NCI-H524 (cell line): ENCODE measurements around the gene ZFP28.

Experiments
- DNase-seq, 2 experiments: peaks; one replicate each; lab custom pipeline; 2025; lab: John Stamatoyannopoulos, UW

The ZFP28 gene

GRCh38 chr19:56538761-56539263 is at the start of gene ZFP28:
ZFP28 (plus strand) TSS chr19:56538948; CDS start chr19:56539019, 71 bp downstream.
- peak; percentile 61 to 81 for DNase-seq

- DNase-seq, result no peak
These were observed 47.3 kb upstream of the ZFP28 start for GRCh38 chr19:56491399-56491798.

GRCh38 chr19:56504581-56504980 is 34.2 kb upstream of the ZFP28 start:
- no peak for DNase-seq

DNA sequence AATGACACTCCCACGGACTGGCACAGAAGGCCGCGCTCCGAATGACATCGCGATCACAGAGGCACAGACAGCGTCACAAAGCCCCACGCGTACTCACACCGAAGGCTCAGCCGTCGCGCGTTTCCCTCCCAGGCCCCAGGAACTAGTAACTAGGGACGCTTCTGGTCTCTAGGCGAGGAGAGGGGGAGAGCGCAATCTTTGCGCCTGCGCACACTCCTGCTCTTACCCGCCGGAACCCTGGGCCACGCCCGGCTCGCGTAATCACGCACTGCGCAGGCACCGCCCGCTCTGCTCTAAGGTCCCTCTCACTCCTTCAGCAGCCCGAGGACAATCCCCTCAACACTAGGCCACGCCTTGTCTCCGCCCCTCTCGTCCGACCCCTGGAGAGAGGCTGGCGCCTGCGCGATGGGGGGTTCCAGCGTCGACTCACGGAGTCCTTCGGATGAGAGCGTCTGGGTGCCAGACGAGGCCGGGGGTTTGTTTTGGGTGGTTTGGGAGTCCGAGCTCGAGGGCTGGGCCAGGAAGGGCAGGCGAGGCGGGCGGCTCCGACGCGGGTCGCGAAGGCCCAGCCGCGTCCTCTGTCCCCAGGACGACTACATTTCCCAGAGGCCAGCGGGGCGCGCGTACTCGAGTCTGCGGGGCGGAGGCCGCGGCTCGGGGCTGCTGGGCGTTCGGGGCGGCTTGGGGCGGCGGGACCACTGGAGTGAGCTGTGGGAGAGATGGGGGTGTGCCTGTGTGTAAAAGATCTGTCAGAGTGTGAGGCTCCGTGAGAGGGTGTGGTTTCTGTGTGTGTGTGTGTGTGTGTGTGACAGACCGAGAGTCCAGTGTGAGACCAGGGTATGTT is 31.1 kb upstream of the ZFP28 start, which contains the start of gene ZNF471:
Gene ZNF471, plus strand, starts transcription at position 410 of the 844 bp plus-strand sequence. CDS start 3,717 bp downstream, outside the sequence.
- DNase-seq, result peak; percentile 94 to 98

GRCh38 chr19:56508290-56508778 is 30.4 kb upstream of the ZFP28 start:
- DNase-seq, result no peak

- DNase-seq, result no peak
These were observed 13.4 kb upstream of the ZFP28 start for GRCh38 chr19:56525214-56525860.

DNA sequence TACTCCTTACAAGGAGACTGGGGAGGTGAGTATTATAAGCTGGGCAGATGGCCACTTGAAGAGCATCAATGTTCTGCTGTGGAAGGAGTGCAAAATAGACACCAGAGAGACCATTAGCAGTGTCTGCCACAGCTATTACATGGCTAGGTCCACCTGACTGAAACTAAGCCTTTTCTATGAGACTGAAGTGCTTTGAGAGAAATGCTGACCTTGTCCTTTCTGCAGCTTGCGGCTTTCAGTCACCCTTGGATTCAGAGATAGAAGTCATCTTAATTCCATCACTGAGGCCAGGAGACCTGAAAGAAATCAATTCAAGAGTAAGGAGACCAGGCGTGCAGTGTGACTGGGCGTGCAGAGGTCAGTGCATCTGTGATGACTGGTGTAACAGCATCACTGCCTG is 1.3 kb upstream of the ZFP28 start:
- no peak for DNase-seq

DNA sequence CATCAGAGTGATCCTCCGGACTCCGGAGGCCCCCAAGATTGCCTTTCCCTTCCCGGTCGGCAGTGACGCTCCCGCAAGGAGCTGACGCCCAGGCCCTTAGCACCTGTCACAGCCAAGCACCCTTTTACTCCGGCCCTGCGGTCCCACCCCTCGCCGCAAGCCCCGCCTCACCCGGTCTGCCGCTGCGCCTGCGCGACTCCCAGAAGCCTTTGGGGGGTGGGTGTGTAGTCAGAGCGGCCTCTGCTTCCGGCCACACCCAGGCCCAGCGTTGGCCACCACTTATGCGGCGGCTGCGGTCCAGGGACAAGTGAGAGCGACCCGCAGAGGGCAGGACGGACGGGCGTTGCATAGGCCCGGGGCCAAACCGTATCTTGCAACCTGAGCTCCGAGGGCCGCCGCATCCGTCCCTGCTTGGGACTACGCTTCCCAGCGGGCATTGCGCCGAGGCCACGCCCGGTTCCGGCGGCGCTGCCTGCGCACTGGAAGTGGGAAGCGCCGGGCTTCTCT is 441 bp upstream of the ZFP28 start:
- DNase-seq, result peak; percentile 92 to 93

DNA sequence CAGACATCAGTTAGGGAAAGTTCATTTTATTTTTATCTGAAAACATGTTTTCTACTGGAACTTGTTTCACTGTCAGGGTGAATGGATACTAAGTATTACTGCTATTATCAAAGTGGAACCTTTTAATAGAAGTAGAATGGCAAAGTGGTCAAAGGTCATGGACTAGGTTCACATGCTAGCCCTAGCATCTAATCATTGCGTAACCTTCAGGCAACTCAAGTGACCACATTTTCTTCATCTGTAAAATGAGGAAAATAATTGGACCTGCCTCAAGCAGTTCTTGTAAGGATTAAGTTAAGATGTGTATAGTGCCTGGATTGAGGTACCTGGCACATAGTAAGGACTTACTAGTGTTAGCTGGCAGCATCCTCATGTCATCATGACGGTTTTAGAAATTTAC is 5.0 kb downstream of the ZFP28 start:
- DNase-seq, result no peak

GRCh38 chr19:56547535-56547934 is 8.8 kb downstream of the ZFP28 start:
- DNase-seq, result no peak

DNA sequence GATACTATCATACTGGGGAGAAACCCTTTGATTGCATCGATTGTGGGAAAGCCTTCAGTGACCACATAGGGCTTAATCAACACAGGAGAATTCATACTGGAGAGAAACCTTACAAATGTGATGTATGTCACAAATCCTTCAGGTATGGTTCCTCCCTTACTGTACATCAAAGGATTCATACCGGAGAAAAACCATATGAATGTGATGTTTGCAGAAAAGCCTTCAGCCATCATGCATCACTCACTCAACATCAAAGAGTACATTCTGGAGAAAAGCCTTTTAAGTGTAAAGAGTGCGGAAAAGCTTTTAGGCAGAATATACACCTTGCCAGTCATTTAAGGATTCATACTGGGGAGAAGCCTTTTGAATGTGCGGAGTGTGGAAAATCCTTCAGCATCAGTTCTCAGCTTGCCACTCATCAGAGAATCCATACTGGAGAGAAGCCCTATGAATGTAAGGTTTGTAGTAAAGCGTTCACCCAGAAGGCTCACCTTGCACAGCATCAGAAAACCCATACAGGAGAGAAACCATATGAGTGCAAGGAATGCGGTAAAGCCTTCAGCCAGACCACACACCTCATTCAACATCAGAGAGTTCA is 15.6 kb downstream of the ZFP28 start:
- DNase-seq, result no peak

DNA sequence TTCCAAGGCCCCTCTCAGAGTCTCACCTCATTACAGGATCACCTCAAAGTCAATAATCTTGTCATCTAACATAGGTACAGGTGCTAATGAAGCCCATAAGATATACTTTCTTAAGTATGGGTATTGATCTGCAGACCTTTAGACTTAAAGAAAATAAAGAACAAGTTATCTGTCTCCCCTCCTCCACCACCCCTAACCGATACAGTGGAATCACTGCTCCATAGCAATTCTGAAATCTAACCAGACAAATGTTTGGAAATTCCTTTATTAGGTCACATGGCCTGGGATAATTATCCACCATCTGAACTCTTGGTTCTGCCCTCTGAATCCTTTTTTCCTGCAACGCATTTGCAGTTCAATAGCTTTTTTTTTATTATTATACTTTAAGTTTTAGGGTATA is 24.0 kb downstream of the ZFP28 start:
- no peak for DNase-seq

GRCh38 chr19:56566904-56567273 is 28.1 kb downstream of the ZFP28 start:
- DNase-seq, result peak in 1 of 2 experiments; percentile 57

- DNase-seq, result peak; percentile 90 to 91
These were observed 28.7 kb downstream of the ZFP28 start, which contains the start of gene ZNF470 for GRCh38 chr19:56567274-56568120. ZNF470 (plus strand) TSS chr19:56567468; CDS start chr19:56570312, 2,844 bp downstream.

- no peak for DNase-seq
These were observed 33.8 kb downstream of the ZFP28 start for GRCh38 chr19:56572589-56572988.

DNA sequence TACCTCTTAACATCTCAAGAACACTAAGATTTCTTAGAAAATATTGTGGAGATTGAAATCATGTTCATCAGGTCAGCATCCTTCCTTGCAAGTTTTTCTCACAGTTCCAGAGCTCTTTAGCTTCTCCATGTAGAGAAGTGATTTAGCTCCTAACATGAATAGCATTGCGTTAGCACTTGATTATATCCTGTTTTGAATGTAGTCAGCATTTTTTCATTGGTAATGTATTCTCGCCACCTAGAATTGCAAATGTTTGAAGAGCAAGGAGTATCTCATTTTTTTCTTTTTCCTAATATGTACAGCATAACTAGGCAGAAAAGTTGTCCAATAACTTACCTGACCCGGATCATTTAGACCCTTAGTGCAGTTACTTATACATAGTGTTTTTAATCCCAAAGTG is 35.2 kb downstream of the ZFP28 start:
- DNase-seq, result no peak

DNA sequence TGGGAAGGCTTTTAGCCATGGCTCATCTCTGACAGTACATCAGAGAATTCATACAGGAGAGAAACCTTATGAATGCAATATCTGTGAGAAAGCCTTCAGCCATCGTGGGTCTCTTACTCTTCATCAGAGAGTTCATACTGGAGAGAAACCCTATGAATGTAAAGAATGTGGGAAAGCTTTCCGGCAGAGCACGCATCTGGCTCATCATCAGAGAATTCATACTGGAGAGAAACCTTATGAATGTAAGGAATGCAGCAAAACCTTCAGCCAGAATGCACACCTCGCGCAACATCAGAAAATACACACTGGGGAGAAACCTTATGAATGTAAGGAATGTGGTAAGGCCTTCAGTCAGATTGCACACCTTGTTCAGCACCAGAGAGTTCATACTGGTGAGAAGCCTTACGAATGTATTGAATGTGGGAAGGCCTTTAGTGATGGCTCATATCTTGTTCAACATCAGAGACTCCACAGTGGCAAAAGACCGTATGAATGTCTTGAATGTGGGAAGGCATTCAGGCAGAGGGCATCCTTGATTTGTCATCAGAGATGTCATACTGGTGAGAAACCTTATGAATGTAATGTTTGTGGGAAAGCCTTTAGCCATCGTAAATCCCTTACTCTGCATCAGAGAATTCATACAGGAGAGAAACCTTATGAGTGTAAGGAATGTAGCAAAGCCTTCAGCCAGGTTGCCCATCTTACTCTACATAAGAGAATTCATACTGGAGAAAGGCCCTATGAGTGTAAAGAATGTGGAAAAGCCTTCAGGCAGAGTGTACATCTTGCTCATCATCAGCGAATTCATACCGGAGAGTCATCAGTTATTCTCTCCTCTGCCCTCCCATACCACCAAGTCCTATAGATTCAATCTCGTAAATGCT is 39.2 kb downstream of the ZFP28 start:
- no peak for DNase-seq

- DNase-seq, result no peak
These were observed 55.7 kb downstream of the ZFP28 start for GRCh38 chr19:56594446-56594782.

DNA sequence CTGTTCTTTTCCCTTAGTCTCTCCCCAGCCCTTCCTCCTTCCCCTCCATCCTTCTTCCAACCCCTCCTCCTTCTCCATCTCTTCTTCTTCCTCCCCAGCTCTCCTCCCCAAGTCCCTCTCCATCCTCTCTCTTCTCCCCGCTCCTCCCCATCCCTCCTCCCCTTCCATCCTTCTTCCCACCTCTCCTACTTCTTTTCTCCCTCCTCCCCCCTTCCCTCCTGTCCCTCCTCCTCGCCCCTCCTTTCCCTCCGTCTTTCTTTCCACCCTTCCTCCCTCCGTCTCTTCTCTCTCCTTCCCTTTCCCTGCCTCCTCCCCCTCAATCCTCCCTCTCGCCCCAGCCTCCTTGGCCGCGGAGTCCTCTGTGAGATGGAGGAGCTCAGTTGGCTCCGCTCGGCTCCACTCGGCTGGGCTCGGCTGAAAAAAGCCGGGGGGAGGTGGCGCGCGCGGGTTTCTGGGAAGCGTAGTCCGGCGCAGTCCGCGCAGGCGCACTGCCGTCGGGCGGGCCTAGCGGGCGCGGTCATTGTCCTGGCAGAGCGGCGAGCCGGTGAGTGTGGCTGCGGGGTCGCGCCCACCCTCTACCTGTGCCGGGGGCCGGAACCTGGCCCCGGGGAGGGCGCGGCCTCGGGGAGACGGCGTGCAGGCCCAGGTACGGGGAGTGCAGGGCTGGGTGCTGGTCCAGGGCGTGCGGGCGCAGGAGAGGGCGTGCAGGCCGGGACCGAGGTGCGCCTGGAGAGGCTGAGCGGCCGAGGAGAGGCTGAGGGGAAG is 56.2 kb downstream of the ZFP28 start, which contains the start of gene ZNF71:
Gene ZNF71, plus strand, starts transcription at position 520 of the 765 bp plus-strand sequence. CDS start 6,257 bp downstream, outside the sequence.
- DNase-seq, result peak; percentile 17 to 84
